ENCODE data around the gene DAB1.

Gene DAB1

DNA sequence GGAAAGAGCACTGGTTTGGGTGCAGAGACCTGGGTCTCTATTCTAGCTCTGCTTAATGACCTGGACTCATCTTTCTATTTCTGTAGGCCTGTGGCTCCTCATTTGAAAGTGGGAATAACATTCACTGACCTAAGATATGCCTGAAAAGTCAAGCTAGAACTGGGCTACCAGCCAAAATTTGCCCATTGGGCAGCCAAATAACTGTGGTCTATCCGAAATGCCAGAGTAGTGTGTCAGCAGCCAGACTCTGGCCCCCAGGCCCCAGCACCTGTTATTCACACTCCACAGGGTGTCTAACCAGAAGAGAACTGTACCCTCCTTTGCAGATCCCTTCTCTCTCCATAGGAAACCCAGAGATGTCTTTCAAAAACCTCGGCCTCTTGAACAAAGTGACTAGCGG lies 12.6 kb downstream of the DAB1 start:
- DNase-seq: no peak

DNA sequence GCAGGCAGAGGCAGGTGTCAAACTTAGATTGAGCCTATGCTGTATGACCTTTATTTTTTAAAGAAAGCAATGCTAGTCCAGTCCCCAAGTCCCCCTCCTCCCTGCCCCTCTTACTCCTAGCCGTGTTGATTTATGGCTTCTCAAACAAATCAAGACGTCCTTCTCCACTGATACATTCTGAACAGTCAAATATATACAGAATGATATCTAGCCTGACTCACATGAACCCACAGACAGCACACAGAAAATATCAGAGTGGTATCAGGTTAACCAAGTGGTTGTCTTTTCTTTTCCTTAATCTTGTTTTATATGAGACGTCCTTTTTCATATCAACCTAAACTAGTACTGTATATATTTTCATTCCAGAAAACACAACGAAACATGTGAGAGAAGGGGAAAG lies 13.4 kb downstream of the DAB1 start:
- no peak for DNase-seq

DNA sequence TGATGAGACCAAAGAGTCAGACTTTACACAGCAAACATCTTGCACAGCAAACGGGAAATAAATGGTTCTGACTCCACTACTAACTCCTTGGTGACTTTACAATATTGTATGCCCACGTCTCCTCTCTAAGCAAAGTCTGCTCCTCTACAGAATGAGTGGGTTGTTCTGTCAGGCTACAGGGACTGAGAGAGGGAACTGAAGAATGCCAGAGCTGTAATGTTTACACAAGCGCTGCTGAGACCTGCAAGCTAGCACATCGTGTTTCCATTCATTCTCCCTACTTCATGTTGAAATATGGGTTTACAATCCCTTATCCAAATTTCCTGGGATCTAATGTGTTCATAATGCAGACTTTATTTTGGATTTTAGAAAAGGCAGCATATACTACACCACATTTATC lies 15.9 kb downstream of the DAB1 start:
- no peak for DNase-seq

GRCh38 chr1:57406428-57406970 lies 17.4 kb downstream of the DAB1 start:
- DNase-seq: no peak

DNA sequence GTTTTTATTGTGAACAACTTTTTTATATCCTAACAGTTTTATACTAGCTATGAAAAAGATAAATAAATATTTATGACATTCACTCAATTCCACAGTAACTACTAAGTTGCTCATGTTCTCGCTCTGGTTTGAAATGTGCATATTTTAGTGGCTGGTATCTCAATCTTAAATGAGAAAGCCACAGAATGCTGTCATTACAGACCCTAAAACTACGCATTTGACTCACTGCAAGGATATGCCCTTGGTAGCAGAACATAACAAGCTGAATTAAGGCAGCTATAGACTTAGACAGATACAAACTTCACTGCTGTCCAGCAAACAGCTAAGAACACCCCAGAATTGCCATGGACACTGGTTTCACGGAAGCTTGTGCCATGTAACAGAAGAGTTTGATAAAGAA lies 19.0 kb downstream of the DAB1 start:
- DNase-seq: no peak

DNA sequence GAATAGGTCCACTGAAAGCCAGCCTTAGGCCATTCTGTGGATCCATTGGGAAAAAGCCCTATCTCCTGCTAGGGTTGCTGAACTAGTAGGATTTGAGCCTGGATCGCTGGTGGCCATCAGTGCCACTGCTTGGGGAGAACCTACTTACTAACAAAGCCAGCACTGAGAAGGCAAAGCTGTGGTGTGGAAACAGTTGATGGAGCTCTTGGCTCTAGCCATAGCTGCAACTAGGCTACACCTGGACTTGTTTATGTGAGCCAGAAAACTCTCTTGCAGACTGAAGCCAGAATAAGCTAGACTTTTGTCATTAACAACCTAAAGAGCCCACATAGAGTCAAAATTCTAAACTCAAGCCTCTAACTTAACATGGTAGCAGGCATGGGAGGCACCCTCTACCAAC lies 20.7 kb downstream of the DAB1 start:
- DNase-seq: no peak

DNA sequence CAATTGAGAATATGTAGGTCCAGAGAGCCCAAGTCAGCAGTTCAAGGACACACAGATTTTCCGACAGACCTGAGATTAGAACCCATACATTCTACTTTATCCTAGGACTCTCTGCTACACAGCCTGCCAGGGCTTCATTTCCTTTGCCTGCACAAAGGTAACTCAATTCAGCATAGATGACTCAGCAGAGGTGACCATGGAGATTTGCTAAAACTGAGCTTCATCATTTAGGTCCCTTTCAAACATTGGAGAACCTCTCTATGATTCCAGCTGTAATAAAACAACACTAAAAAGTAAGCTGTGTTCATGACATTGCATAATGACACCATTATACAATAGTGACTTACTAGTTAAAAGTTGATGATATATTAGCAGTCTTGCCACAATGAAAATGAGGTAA lies 22.2 kb downstream of the DAB1 start:
- no peak for DNase-seq

DNA sequence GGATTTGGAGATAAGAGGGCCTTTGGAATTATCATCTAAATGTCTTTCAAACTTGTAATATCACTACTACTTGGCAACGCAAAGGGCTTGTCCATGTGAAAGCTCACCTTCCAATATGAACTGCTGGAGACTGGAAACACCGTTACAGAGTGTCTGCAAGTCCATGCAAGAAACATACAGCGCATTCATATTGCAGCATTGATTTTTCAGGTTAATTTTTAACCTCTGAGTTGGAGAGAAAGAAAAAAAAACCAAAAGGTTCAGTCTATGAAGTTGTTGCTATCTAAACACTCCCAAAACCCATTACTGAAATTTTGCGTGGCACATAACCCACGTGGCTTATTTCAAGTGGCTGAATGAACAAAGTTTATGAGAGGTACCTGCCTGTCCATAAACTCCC lies 23.8 kb downstream of the DAB1 start:
- no peak for DNase-seq

- DNase-seq: no peak
Observed at GRCh38 chr1:57393058-57393584, 30.7 kb downstream of the DAB1 start.

DNA sequence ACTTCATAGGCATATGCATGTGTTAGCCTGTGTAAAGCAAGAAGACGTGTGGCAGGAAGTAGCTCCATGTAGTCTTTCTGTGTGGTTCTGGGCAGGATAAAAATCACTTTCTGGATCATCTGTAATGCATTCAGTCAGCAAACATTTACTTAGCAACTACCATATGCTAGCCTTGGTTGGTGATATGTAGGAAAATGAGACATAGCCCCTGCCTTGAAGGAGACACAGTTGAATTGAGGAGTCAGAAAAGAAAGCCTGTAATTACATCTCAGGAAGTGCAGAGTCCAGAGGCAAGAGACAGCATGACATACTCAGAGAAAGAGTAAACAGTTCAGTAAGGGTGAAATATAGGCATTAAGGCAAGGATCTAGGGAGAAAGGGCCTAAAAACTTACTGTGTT lies 38.5 kb downstream of the DAB1 start:
- DNase-seq: no peak

DNA sequence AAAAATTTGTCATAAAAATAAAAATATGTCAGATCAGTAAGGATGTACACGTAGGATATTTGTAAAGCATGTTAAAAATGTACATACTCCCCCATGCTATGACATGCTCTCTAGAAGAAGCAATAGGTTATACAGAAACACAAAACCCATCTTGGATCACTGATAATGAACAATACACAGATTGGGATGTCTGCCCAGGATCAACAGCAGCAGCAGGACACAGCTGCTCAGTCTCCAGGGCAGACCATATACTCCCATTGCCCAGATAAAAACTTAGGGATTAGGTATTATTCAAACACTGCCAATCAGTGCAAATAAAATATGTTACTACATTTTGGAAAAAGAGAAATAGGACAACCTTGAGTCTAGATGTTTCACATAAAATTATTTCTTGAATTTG lies 39.0 kb downstream of the DAB1 start:
- DNase-seq: no peak

DNA sequence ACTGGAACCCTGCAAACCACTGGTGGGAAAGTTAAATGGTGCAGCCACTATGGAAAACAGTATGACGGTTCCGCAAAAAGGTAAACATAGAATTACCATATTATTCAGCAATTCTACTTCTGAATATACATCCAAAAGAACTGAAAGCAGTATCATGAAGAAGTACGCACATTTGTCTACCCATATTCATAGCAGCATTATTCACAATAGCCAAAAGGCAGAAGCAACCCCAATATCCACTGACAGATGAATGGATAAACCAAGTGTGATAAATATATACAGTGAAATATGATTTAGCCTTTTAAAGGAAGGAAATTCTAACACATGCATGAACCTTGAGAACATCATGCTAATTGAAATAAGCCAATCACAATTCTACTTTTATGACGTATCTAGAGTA lies 39.6 kb downstream of the DAB1 start:
- DNase-seq: no peak

GRCh38 chr1:57381871-57382270 lies 42.0 kb downstream of the DAB1 start:
- no peak for DNase-seq

- no peak for DNase-seq
Observed at GRCh38 chr1:57381426-57381825, 42.4 kb downstream of the DAB1 start.

GRCh38 chr1:57380923-57381322 lies 42.9 kb downstream of the DAB1 start:
- no peak for DNase-seq

DNA sequence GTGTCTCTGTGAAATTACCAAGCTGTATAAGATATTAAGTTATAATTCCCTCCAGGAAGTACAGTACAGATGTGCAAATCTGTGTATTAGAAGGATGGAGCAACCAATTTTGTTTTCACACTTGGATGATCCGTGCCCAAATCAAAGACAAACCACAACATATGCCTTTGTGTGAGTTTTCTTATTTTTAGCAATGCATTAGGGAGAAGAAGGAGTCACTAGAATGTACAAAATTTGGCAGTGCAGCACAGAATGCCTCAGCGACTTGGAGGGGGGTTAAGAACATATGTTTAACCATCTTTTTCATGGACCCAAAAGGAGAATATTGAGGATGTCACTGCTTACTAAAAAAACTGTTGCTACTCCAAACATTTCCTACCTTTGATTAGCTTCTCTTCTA lies 45.3 kb downstream of the DAB1 start:
- no peak for DNase-seq

DNA sequence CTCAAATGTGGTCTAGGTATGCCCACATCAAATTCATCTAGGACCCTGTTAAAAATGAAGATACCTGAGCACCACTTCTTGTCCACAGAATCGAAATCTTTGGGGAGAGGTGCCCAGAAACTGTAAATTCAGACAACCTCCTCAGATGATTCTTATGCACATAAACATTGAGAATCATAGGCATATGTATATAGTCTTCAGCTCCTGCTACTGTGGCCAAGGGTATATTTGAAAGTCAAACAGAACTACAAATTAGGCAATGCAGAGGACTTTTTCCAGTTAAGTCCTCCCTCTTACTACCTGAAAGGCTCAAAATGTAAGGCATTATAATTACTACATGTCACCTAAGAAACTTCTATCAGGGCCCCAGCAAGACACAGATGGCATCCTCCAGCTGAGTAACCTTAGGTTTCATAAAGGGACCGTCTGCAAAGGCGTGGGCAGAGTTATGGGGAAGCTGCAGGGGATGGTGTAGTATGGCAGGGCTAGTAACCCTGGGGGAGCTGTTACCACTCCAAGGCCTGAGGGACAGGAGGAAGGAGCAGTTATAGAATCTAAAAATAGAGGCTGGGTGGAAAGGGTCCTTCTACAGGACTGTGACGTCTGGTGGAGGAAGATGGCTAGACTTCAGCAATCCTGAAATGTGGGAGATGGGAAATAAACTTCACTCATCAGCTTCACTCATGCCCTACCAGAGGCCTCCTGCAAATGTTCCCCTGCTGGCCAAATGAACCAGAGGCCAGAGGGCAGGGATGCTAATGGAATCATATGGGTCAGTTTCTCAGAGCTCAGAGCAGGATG lies 46.3 kb downstream of the DAB1 start:
- no peak for DNase-seq

GRCh38 chr1:57376041-57376440 lies 47.8 kb downstream of the DAB1 start:
- no peak for DNase-seq

DNA sequence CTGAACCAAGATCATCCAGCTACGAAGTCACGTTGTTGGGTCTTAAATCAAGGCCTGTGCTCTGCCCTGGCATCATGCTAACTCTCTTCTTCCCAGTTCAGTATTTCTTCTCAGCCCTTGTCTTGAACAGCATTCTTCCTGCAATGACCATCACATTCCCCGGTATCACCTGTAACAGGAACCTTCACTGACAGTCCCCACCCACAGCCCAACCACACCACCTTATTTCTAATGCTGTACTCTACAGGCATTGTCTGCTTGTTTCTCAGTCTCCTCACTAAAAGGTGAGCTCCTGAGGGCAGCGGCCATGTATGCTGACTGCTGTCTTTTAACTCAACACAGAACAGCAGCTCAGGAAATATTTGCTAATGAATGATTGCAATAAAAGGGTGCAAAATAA lies 54.0 kb downstream of the DAB1 start:
- no peak for DNase-seq

GRCh38 chr1:57367945-57368344 lies 55.9 kb downstream of the DAB1 start:
- no peak for DNase-seq

DNA sequence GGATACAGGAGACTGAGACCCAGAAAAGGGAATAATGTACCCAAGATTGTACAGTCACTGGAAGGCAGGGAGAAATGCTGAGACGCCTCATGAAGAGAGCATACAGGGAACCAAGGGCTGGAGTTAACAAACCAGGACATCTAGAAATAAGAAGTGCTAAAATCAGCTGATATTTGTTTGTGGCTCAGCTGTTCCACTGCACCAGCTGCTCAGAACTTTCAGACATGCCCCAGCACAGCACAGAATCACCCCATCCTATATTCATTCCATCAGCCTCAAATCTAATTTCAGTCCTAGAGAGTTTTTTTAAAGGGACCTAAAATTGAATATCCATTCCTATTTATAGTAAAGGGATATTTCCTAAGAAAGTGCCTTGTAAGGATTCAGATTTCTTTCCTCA lies 60.2 kb downstream of the DAB1 start:
- no peak for DNase-seq

- no peak for DNase-seq
Observed at GRCh38 chr1:57363165-57363564, 60.7 kb downstream of the DAB1 start.

DNA sequence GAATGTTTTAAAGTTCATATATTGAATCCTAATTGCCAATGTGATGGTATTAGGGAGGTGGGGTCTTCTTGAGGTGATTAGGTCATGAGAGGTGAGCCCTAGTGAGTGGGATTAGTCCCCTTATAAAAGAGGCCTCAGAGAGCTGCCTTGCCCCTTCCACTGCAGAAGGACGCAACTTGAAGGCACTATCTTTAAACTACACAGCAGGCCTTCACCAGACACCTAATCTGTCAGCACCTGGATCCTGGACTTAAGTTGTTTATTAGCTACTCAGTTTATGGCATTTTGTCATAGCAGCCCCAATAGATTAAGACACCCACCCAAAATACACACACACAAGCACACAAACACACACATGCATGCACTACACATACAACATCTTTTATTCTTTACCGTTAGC lies 61.4 kb downstream of the DAB1 start:
- no peak for DNase-seq

- no peak for DNase-seq
Observed at GRCh38 chr1:57361516-57361915, 62.3 kb downstream of the DAB1 start.

All from effector CD4-positive, alpha-beta T cell (primary cell).